ENCODE results near the gene KIRREL3. TPM values are rescaled to one million over a fixed set of nuclear protein-coding genes. Genes with fewer than 3 reads are reported as not detected.

The KIRREL3 gene
- total and polyA plus RNA-seq, 9 of the 15 experiments (the other 6 are each of a cell fraction or from before 2014, with no cell fraction given) = 0.04 to 0.10 TPM; not detected in 7

DNA sequence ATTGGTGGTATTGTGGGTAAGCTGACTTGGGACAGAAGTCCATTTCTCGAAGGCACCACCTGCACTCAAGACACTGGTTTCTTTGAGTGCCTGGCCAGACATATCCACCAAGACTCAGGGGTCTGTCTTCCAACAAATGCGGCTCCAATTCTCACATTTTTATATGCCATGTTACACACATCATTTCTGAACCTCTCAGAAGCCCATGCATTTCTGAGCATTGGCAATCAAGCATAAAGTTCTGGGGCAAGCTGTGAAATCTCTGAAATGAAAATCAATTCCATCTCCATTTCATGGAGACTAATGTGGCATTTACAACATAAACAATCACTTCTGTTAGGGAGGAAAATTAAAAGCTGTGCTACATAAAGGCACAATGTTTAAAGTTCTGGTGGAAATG, 243.7 kb downstream of the KIRREL3 start:
- FAIRE-seq (no peak), ATAC-seq (no peak), DNase-seq (ENCODE audit: extremely low read depth in 1 of 4, low spot score in 3 of 4) (no peak)
- Histone ChIP-seq H3K4me3 (no peak overlapping the region), H4K20me1 (replicated peaks; ENCODE audit: control insufficient read depth, insufficient read depth, low read length) (no peaks in the 10 kb centered on the region), H3K27ac (ENCODE audit: extremely low read depth, low read depth, low read length) (no peak overlapping the region), H3K9ac (ENCODE audit: insufficient read depth in 1 of 2, low read depth in 2 of 2, low read length in 2 of 2) (no peak overlapping the region), H3K79me2 (ENCODE audit: control insufficient read depth, insufficient read depth, low read length) (no peaks in the 10 kb centered on the region), H3K4me2 (ENCODE audit: insufficient read depth, low read length) (no peak overlapping the region), H2AFZ (ENCODE audit: low read depth, low read length) (no peak overlapping the region), H3K27me3 (ENCODE audit: control insufficient read depth in 2 of 2, insufficient read depth in 2 of 2, low read length in 2 of 2) (no peaks in the 10 kb centered on the region), H3K4me1 (replicated peaks in 1 of 2; ENCODE audit: control insufficient read depth in 2 of 2, insufficient read depth in 2 of 2, low read length in 2 of 2) (no peaks in the 10 kb centered on the region), H3K9me1 (ENCODE audit: control insufficient read depth, insufficient read depth, low read length) (no peaks in the 10 kb centered on the region), H3K9me3 (replicated peaks; ENCODE audit: control insufficient read depth, insufficient read depth, low read depth, low read length) (no peaks in the 10 kb centered on the region), H3K36me3 (ENCODE audit: control insufficient read depth, insufficient read depth, low read length) (no peaks in the 10 kb centered on the region)
- intact Hi-C loops (cut with micrococcal nuclease) (no loop called here), in situ Hi-C loops (cut with MboI) (no loop called here)
- CTCF ChIA-PET (ENCODE audit: low intra/inter-chr PET ratio) = no interaction called here
- no peak for TF ChIP-seq THAP12 (CRISPR knock-in tag; IDR thresholded peaks at IDR 0.05)
- no peak for TF ChIP-seq CHD7 (IDR thresholded peaks at IDR 0.05; ENCODE audit: low read depth, low read length)
- no peak for TF ChIP-seq MTA2 (IDR thresholded peaks at IDR 0.05; ENCODE audit: low read depth)
- TF ChIP-seq CAMTA2 (CRISPR knock-in tag; conservative IDR thresholded peaks at IDR 0.05) = no peak
- POLR2A ChIA-PET = interaction anchor here (0.6 kb wide), 1 partner anchor 1862 kb away, joined by 3 read pairs; no protein-coding TSS in a partner anchor
- 0% methylated on average over 2 of the region's 2 CpGs for WGBS (ENCODE audit: insufficient coverage, low coverage, missing lambda C conversion rate)
- no TSS peak for BruUV-seq (replicated peaks)

Measured in K562 (cell line).